CD1c-positive myeloid dendritic cell (primary cell): ENCODE results near the gene TBCEL.

Experiments used
- DNase-seq: peaks from one replicate; pipeline ENCODE4 v3.0.0-alpha.2; 2016; ENCODE audit errors: extremely low spot score

The TBCEL gene

DNA sequence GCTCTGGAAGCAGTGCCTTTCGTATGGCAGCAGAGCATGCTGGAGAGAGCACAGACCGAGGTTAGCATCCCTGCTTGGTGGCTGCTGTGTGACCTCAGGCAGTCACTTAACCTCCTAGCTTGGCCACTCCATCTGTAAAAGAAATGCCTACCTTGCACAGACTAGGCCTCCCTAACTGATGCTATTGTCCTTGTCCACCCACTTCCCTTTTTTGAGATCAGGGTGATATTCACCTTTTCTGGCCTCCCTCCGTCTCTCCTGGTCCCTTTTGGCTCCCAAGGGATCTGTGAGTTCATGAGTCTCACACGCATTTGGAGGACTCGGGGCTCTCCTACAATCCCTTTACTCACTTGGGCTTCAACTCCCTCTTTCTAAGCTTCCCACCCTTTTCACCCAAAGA lies 114.4 kb downstream of the TBCEL start:
- no peak for DNase-seq

DNA sequence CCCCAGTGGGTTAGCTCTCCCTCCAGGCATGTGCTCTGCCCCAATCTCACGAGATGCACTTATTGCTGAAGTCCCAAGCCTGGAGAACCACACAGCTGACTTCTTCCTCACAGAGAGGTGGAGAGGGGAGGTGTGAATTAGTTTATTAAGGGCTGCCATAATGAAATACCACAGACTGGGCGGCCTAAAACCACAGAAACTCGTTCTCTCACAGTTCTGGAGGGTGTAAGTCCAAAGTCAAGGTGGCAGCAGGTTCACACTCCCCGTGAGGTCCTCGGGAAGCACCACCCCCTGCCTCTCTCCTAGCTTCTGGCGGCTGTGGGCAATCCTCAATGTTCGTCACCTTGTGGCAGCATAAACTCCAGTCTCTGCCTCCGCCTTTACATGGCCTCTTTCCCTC lies 116.5 kb downstream of the TBCEL start:
- no peak for DNase-seq
